Activated T-cell treated with anti-CD3 and anti-CD28 coated beads, Interleukin-2, amount 50 U/mL, for 72 hours (primary cell): Measurements from ENCODE around the gene CLCN6. TPM values are rescaled to one million over a fixed set of nuclear protein-coding genes. Genes with fewer than 3 reads are reported as not detected.

Experiments used
- ATAC-seq, 2 donors: fragments of 150-1000 bp; cut with Tn5 transposase; replicated peaks in 1 of 2; 2 replicates each; pipeline ENCODE4 v1.10.0; 2021; ENCODE audit warnings: moderate library complexity in 2 of 2, mild to moderate bottlenecking in 1 of 2
- DNase-seq, 2 donors: peaks; one replicate each; pipeline ENCODE4 v3.0.0; 2021 to 2022; ENCODE audit warnings: mixed read lengths in 1 of 2
- H3K27ac Mint-ChIP-seq: one replicate; pipeline ENCODE4 v1.8.0; 2022; ENCODE audit warnings: mild to moderate bottlenecking, moderate library complexity, mixed read lengths
- H3K27me3 Mint-ChIP-seq: one replicate; pipeline ENCODE4 v1.8.0; 2022; ENCODE audit warnings: low read depth, mixed read lengths
- H3K36me3 Mint-ChIP-seq, 2 donors: one replicate each; pipeline ENCODE4 v1.8.0; 2022; ENCODE audit warnings: mixed read lengths in 2 of 2, mild to moderate bottlenecking in 1 of 2; ENCODE audit not compliant: insufficient read depth in 2 of 2
- H3K4me1 Mint-ChIP-seq: one replicate; pipeline ENCODE4 v1.8.0; 2022; ENCODE audit warnings: low read depth, mixed read lengths
- H3K4me3 Mint-ChIP-seq, 2 donors: one replicate each; pipeline ENCODE4 v1.8.0; 2022; ENCODE audit warnings: mild to moderate bottlenecking in 2 of 2, mixed read lengths in 2 of 2, moderate library complexity in 2 of 2
- H3K9me3 Mint-ChIP-seq, 2 donors: one replicate each; pipeline ENCODE4 v1.8.0; 2022; ENCODE audit warnings: mixed read lengths in 2 of 2
- total RNA-seq, 2 donors: library from RNA; stranded (reverse); gene quantifications; one replicate each; pipeline ENCODE4 v1.2.3, GENCODE V29; 2022

Gene CLCN6
- total RNA-seq, 2 donors from 2014 or later, result 8.2 to 9.3 TPM

DNA sequence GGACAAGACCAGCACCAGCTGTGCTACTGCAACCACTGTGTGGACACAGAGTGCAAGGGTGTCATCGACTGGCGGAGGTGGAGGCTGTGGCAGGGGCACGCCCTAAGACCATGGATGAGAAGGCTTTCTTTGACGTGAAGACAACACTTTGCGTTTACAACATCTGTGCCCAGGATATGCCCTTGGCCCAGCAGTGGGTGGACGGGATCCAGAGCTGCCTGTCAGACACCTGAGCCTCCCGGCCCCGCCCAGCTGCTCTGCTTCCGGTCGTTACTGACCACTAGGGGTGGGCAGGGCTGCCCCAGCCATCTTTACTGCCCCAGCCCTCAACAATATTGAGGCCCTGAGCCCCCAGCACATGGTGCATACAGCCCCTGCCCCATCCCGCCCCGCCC lies 74.2 kb downstream of the CLCN6 start:
- Mint-ChIP-seq H3K27ac (no peak overlapping the region), H3K27me3 (peaks cover 16% of the 10 kb centered on the region), H3K36me3 (no peaks in the 10 kb centered on the region), H3K9me3 (no peaks in the 10 kb centered on the region), H3K4me1 (no peaks in the 10 kb centered on the region), H3K4me3 (no peak overlapping the region)
- DNase-seq (no peak), ATAC-seq (no peak)

DNA sequence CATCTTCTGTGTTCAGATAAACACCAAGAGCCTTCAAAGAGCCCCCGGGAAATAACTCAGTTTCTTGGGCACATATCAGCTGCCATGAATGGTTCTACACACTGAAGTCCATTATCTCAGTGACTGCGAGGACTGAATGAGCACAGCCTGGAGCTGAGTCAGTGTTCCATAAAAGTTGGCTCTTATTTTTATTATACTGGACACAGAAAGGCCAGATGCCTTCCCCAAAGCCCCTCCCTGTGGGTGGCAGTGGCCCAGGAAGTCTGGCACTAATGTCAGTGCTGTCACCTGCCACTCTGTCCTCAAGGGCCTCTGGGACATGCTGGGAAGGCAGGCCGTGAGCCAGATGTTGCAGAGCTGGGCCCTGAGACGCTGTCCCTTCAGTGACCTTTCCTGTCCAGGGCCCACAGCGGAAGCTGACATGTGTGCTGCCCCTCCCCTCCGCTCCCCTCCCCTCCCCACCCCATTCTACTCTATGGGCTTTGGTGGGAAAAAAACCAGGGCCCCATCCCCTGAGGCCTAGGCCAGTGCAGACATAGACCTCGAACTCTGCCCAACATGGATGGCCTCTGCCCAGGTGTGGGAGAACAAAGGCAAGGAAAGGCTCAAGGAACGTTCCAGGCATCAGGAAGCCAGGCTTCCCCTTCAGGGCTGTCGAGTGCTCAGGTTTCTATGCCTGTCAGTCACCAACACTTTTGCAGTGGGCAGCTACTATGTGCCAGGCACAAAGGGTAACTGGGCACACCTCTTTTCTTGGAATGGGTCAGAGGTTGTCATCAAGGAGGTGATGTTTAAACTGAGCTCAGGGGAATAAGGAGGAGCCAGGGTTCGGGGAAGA lies 75.1 kb downstream of the CLCN6 start:
- DNase-seq (no peak), ATAC-seq (no peak)
- H3K4me3 Mint-ChIP-seq, result no peak overlapping the region
- peaks cover 15% of the 10 kb centered on the region for H3K27me3 Mint-ChIP-seq
- no peaks in the 10 kb centered on the region for H3K4me1 Mint-ChIP-seq
- no peak overlapping the region for H3K27ac Mint-ChIP-seq
- H3K36me3 Mint-ChIP-seq, result no peaks in the 10 kb centered on the region
- H3K9me3 Mint-ChIP-seq, result no peaks in the 10 kb centered on the region

DNA sequence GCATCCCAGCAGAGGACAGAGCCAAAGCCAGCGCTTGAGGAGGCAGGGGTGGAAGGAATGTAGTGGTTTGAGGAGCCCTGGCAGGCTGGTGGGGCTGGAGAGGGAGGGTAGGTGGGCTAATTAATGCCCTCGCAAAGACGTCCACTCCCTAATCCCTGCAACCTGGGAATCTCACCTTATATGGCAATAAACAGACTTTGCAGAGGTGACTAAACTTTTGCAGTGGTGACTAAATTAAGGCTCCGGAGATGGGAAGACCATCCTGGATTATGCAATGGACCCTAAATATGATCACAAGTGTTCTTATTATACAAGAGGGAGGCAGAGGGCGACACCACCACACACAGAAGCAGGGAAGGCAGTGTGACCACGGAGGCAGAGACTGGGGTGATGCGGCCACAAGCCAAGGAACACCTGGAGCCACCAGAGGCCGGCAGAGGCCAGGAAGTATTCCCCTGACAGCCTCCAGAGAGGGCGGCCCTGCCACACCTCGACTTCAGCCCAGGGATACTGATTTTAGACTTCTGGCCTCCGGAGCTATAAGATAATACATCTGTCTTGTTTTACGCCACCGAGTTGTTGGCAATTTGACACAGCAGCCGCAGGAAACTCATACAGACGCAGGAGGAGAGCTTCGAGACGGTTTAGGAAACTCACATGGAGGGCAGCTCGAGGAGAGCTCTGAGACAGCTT lies 75.9 kb downstream of the CLCN6 start:
- no peak for DNase-seq
- Mint-ChIP-seq H3K36me3 (no peaks in the 10 kb centered on the region), H3K27me3 (peaks cover 9% of the 10 kb centered on the region), H3K4me1 (no peaks in the 10 kb centered on the region), H3K4me3 (no peak overlapping the region), H3K9me3 (no peaks in the 10 kb centered on the region), H3K27ac (no peak overlapping the region)
- ATAC-seq, result no peak

DNA sequence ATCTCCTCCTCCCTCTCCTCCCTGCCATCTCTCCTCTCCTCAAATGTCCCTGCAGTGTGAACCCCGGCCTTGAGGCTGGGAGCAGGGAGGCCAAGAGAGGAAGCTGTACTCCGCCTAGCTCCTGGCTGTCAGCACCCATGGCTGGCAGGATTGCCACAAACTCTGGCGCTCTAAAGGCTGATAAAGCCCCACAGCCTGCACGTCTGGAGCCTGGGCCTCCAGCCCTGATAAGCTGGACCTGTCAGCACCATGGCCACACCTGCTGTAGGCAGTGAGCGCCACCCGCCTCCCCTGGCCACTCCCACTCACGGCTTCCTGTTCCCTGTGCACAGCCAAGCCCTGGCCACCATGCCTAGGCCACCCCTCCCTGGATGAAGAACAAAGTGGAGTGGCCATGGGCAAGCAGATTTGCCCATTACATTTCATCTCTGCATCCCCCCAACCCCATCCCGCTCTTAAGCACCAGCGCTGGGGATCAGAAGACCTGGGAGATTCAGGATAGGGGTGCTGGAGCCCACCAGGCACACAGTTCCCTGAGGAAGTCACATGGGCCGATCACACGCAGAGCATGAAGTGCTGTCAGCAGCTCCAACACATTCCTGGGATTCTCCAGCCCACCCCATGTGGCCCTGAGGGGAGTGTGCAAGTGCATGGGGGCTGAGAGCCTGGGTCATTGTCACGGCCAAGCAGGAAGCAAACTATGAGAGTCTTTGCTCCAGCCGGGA lies 77.0 kb downstream of the CLCN6 start:
- no peaks in the 10 kb centered on the region for H3K9me3 Mint-ChIP-seq
- ATAC-seq (no peak), DNase-seq (no peak)
- no peak overlapping the region for H3K27ac Mint-ChIP-seq
- no peak overlapping the region for H3K4me3 Mint-ChIP-seq
- no peaks in the 10 kb centered on the region for H3K4me1 Mint-ChIP-seq
- H3K36me3 Mint-ChIP-seq, result no peaks in the 10 kb centered on the region
- peaks cover 9% of the 10 kb centered on the region for H3K27me3 Mint-ChIP-seq

DNA sequence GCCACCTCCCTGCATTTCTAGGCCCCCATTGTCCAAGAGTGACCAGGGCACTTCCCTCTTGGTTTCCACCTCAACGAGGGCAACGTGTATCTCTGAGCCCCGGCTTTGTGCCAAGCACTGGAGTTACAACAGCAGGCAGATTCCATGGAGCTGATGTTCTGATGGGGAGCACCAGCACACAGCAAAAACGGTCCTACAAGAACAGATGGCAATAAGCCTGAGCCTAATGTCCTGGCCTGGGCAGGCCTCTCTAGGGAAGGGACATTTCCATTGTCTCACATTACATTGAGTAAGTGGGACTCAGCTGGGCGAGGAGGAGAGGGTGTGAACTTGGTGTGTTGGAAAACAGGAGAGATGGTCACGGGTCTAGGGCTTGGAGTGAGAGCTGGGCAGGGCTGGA lies 79.9 kb downstream of the CLCN6 start:
- ATAC-seq (no peak), DNase-seq (no peak)
- Mint-ChIP-seq H3K4me3 (no peak overlapping the region), H3K9me3 (no peaks in the 10 kb centered on the region), H3K36me3 (no peaks in the 10 kb centered on the region), H3K4me1 (no peaks in the 10 kb centered on the region), H3K27ac (no peak overlapping the region), H3K27me3 (peaks cover 9% of the 10 kb centered on the region)

DNA sequence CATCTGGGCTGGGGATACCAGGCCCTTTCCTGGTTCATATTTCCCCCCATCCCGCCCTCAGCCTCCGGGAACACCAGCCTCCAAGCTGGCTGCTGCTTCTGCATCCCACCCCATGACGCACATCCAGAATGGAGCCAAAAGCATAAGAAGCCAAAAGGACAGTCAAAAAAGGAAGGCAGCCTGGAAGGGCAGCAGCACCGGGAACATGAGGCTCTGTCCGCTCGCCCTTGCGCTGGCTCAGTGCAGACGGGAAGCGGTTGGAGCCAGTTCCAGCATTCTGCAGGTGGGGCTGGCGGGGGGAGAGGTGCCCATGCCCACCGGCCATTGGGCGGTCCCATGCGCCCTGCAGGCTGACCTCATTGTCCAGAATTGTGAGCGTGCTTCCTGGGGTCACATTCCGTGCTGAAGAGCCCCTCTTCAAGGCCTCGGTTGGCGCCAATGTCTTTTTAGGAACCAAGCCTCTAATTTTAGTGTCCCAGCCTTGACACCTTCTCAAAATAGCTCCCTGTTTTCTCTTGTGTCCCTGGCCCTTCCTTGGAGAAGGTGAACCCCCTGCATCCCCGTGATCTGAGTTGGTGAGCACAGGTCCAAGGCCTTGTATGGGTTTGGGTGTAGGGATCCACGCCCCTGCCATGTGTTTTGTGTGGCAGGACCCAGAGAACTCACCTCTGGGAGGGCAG lies 81.1 kb downstream of the CLCN6 start:
- H3K27me3 Mint-ChIP-seq, result peaks cover under 1% of the 10 kb centered on the region
- no peaks in the 10 kb centered on the region for H3K4me1 Mint-ChIP-seq
- DNase-seq, result no peak
- no peak overlapping the region for H3K27ac Mint-ChIP-seq
- no peaks in the 10 kb centered on the region for H3K36me3 Mint-ChIP-seq
- no peak for ATAC-seq
- H3K9me3 Mint-ChIP-seq, result no peaks in the 10 kb centered on the region
- no peak overlapping the region for H3K4me3 Mint-ChIP-seq

DNA sequence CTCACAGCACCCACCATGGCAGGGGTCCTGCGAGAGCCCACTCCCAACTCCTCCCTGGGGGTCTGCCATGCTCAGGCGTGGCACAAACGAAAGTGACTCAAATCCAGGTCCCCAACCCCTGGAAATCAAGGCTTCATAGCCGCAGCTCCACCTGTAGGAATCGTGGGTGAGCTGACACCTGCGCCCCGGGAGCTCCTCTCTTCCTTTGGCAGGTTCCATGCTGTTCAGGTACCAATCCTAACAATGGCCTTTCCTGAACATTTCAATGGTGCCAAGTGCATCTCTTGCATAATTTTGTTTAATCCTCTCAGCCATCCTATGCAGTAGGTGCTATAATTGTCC lies 81.6 kb downstream of the CLCN6 start:
- H3K27ac Mint-ChIP-seq, result no peak overlapping the region
- H3K27me3 Mint-ChIP-seq, result no peaks in the 10 kb centered on the region
- DNase-seq (no peak), ATAC-seq (no peak)
- no peaks in the 10 kb centered on the region for H3K9me3 Mint-ChIP-seq
- no peaks in the 10 kb centered on the region for H3K36me3 Mint-ChIP-seq
- H3K4me3 Mint-ChIP-seq, result no peak overlapping the region
- no peaks in the 10 kb centered on the region for H3K4me1 Mint-ChIP-seq

DNA sequence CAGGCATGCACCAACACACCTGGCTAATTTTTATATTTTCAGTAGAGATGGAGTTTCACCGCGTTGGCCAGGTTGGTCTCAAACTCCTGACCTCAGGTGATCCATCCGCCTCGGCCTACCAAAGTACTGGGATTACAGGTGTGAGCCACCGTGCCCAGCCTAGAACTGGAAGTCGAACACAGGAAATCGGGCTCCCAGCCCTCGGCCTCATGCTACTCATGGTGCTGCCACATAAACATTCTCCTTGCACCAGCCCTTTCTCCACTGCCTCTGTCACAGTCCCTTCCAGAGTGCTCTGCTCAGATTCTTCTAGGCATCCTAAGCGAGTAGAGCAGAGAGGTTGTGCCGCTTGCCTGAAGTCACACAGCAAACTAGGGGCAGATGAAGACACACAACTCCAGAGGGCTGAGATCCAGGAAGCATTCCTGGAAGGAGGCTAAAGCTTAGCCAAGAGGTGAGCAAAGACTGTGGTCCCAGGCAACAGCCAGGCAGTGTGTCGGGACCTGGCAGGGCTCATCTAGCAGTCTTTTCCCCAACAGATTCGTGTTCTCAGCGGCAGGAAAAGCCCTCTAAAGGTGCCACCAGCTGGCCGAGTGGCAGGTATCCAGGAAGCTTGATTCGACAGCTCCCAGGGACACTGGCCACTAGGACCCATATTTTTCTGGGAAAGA lies 82.3 kb downstream of the CLCN6 start:
- no peak overlapping the region for H3K27ac Mint-ChIP-seq
- DNase-seq (no peak), ATAC-seq (no peak)
- H3K27me3 Mint-ChIP-seq, result no peaks in the 10 kb centered on the region
- H3K9me3 Mint-ChIP-seq, result no peaks in the 10 kb centered on the region
- no peaks in the 10 kb centered on the region for H3K36me3 Mint-ChIP-seq
- no peaks in the 10 kb centered on the region for H3K4me1 Mint-ChIP-seq
- H3K4me3 Mint-ChIP-seq, result no peak overlapping the region

DNA sequence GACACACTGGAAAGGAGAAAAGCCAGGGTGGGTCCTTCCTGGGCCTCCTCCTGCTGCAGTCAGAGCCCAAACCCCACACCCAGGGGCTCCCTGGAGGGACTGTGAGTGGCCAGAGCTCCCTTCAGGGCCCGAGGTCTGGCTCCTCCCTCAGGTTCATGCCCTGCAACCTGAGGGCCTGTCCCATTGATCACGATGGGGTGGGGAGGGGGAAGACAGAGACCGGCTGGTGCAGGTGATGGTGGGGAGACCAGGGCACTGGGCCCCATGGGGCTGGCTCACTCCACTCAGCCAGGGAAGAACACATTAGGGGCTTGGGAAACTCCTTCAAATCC lies 82.9 kb downstream of the CLCN6 start:
- ATAC-seq (no peak), DNase-seq (no peak)
- H3K4me1 Mint-ChIP-seq, result no peaks in the 10 kb centered on the region
- peaks cover 2% of the 10 kb centered on the region for H3K27me3 Mint-ChIP-seq
- no peak overlapping the region for H3K4me3 Mint-ChIP-seq
- no peaks in the 10 kb centered on the region for H3K36me3 Mint-ChIP-seq
- no peaks in the 10 kb centered on the region for H3K9me3 Mint-ChIP-seq
- H3K27ac Mint-ChIP-seq, result no peak overlapping the region

DNA sequence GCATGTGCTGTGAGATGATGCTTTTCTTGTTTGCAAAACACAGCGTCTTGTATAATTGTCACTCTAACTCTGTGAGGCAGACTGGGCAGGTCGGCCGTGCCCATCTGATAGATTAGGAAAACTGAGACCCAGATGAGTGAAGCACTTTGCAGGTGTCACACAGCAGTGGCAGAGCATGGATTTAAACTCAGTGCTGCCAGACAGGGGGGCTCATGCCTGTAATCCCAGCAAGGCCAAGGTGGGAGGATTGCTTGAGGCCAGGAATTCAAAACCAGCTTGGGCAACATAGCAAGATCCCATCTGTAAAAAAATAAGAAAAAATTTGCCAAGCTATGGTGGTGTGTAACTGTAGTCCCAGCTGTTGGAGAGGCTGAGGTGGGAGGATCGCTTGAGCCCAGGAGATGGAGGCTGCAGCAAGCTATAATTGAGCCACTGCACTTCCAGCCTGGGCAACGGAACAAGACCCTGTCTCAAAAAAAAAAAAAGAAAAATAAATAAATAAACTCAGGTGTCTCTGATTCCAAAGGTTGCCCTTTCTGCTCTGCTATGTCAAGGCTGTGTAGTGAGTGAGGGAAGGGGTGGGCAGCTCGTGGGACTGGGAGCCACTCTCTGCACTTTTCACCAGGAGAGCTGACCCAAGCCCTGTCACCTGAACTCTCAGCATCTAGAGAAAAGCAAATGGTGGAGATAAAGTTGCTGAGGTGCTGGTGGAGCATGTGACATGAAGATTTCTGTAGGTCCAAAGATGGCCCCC lies 85.6 kb downstream of the CLCN6 start:
- ATAC-seq (no peak), DNase-seq (no peak)
- no peak overlapping the region for H3K27ac Mint-ChIP-seq
- no peaks in the 10 kb centered on the region for H3K9me3 Mint-ChIP-seq
- H3K4me3 Mint-ChIP-seq, result no peak overlapping the region
- H3K4me1 Mint-ChIP-seq, result no peaks in the 10 kb centered on the region
- peaks cover 17% of the 10 kb centered on the region for H3K27me3 Mint-ChIP-seq
- no peaks in the 10 kb centered on the region for H3K36me3 Mint-ChIP-seq
